ENCODE results near the gene PPIL6. TPM values are rescaled to one million over a fixed set of nuclear protein-coding genes. Genes with fewer than 3 reads are reported as not detected.

PPIL6 gene
- total RNA-seq, 1 experiment from 2014 or later, result 0.62 TPM

GRCh38 chr6:109363753-109364152, 76.7 kb downstream of the PPIL6 start:
- Histone ChIP-seq H3K36me3 (ENCODE audit: low read depth, low read length) (peaks cover 39% of the 10 kb centered on the region), H4K20me1 (ENCODE audit: low read length) (no peaks in the 10 kb centered on the region; the same call in 1 of the 2 replicates), H2AFZ (ENCODE audit: low read length) (no peak overlapping the region), H3K27ac (ENCODE audit: low read length) (no peak overlapping the region), H3K27me3 (ENCODE audit: low read length) (no peaks in the 10 kb centered on the region), H3K4me2 (ENCODE audit: low read length) (no peak overlapping the region), H3K9me2 (replicated peaks; ENCODE audit: low read length) (no peaks in the 10 kb centered on the region), H3F3A (ENCODE audit: low read length, unreplicated experiment) (no peaks in the 10 kb centered on the region), H3K4me3 (ENCODE audit: low read length) (no peak overlapping the region), H3K4me1 (ENCODE audit: insufficient read depth, low read length) (no peaks in the 10 kb centered on the region), H3K79me2 (ENCODE audit: low read length) (no peaks in the 10 kb centered on the region), H3K9me3 (ENCODE audit: low read length) (no peaks in the 10 kb centered on the region), H3K9ac (ENCODE audit: low read length) (no peak overlapping the region)
- no peak for TF ChIP-seq EZH2phosphoT487 (IDR thresholded peaks at IDR 0.05; ENCODE audit: borderline replicate concordance, low read length)
- TF ChIP-seq, protein P1, sequence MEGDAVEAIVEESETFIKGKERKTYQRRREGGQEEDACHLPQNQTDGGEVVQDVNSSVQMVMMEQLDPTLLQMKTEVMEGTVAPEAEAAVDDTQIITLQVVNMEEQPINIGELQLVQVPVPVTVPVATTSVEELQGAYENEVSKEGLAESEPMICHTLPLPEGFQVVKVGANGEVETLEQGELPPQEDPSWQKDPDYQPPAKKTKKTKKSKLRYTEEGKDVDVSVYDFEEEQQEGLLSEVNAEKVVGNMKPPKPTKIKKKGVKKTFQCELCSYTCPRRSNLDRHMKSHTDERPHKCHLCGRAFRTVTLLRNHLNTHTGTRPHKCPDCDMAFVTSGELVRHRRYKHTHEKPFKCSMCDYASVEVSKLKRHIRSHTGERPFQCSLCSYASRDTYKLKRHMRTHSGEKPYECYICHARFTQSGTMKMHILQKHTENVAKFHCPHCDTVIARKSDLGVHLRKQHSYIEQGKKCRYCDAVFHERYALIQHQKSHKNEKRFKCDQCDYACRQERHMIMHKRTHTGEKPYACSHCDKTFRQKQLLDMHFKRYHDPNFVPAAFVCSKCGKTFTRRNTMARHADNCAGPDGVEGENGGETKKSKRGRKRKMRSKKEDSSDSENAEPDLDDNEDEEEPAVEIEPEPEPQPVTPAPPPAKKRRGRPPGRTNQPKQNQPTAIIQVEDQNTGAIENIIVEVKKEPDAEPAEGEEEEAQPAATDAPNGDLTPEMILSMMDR (conservative IDR thresholded peaks at IDR 0.05; ENCODE audit: low read depth, low read length), result no peak
- no peak for TF ChIP-seq EZH2 (IDR thresholded peaks at IDR 0.05; ENCODE audit: low read length, unreplicated experiment)
- no TSS peak for BruUV-seq (replicated peaks)
- ChIA-PET CTCF (no interaction called here), POLR2A (ENCODE audit: unreplicated experiment) (no interaction called here)
- intact Hi-C loops (cut with micrococcal nuclease), result no loop called here
- DNase-seq (no peak), ATAC-seq (no peak)

- no peaks in the 10 kb centered on the region for H3K4me1 ChIP-seq (ENCODE audit: insufficient read depth, low read length)
- no peak for ATAC-seq
- H4K20me1 ChIP-seq (ENCODE audit: low read length), result no peaks in the 10 kb centered on the region
- no peaks in the 10 kb centered on the region for H3K9me2 ChIP-seq (replicated peaks; ENCODE audit: low read length)
- DNase-seq, result no peak
- ChIA-PET CTCF (no interaction called here), POLR2A (ENCODE audit: unreplicated experiment) (no interaction called here)
- TF ChIP-seq EZH2 (IDR thresholded peaks at IDR 0.05; ENCODE audit: low read length, unreplicated experiment) (no peak), EZH2phosphoT487 (IDR thresholded peaks at IDR 0.05; ENCODE audit: borderline replicate concordance, low read length) (no peak)
- TF ChIP-seq, protein P1 (conservative IDR thresholded peaks at IDR 0.05; ENCODE audit: low read depth, low read length), result no peak
- H3K36me3 ChIP-seq (ENCODE audit: low read depth, low read length), result peaks cover 38% of the 10 kb centered on the region
- H3F3A ChIP-seq (ENCODE audit: low read length, unreplicated experiment), result no peaks in the 10 kb centered on the region
- H2AFZ ChIP-seq (ENCODE audit: low read length), result no peak overlapping the region
- no peak overlapping the region for H3K4me3 ChIP-seq (ENCODE audit: low read length)
- no peaks in the 10 kb centered on the region for H3K27me3 ChIP-seq (ENCODE audit: low read length)
- no TSS peak for BruUV-seq (replicated peaks)
- intact Hi-C loops (cut with micrococcal nuclease), result no loop called here
- no peak overlapping the region for H3K9ac ChIP-seq (ENCODE audit: low read length)
- no peaks in the 10 kb centered on the region for H3K79me2 ChIP-seq (ENCODE audit: low read length)
- no peak overlapping the region for H3K27ac ChIP-seq (ENCODE audit: low read length)
- no peak overlapping the region for H3K4me2 ChIP-seq (ENCODE audit: low read length)
- H3K9me3 ChIP-seq (ENCODE audit: low read length), result no peaks in the 10 kb centered on the region
These were observed 78.1 kb downstream of the PPIL6 start for GRCh38 chr6:109362102-109362884.

DNA sequence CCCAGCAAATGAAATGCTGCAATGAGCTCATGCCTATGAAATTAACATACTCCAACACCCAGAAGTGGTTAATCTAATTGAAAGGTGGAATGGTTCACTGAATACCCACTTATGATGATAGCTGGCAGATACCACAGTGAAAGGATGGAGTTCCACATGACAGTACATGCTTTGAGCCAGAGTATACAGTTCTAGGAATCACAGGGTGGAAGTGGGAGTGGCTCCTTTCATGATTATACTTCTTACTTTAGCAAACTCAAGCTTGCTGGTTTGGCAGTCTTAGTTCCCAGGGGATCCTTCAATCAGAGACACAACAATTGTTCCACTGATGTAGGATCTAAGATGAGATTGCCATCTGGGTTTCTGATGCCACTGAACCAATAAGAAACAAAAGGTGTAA, 79.6 kb downstream of the PPIL6 start:
- ATAC-seq (no peak; the same call in 1 of the 2 replicates), DNase-seq (no peak)
- BruUV-seq (replicated peaks), result no TSS peak
- H3K4me2 ChIP-seq (ENCODE audit: low read length), result no peak overlapping the region
- no peak overlapping the region for H3K4me3 ChIP-seq (ENCODE audit: low read length)
- no peaks in the 10 kb centered on the region for H3K9me2 ChIP-seq (replicated peaks; ENCODE audit: low read length)
- no peaks in the 10 kb centered on the region for H3K9me3 ChIP-seq (ENCODE audit: low read length)
- POLR2A ChIA-PET (ENCODE audit: unreplicated experiment), result no interaction called here
- H3K79me2 ChIP-seq (ENCODE audit: low read length), result no peaks in the 10 kb centered on the region
- peaks cover 38% of the 10 kb centered on the region for H3K36me3 ChIP-seq (ENCODE audit: low read depth, low read length)
- TF ChIP-seq EZH2 (IDR thresholded peaks at IDR 0.05; ENCODE audit: low read length, unreplicated experiment) (no peak), EZH2phosphoT487 (IDR thresholded peaks at IDR 0.05; ENCODE audit: borderline replicate concordance, low read length) (no peak)
- TF ChIP-seq, protein P1 (conservative IDR thresholded peaks at IDR 0.05; ENCODE audit: low read depth, low read length), result no peak
- no peak overlapping the region for H3K27ac ChIP-seq (ENCODE audit: low read length)
- no peaks in the 10 kb centered on the region for H4K20me1 ChIP-seq (ENCODE audit: low read length)
- no peak overlapping the region for H2AFZ ChIP-seq (ENCODE audit: low read length)
- H3K4me1 ChIP-seq (ENCODE audit: insufficient read depth, low read length), result no peaks in the 10 kb centered on the region
- CTCF ChIA-PET, result no interaction called here
- intact Hi-C loops (cut with micrococcal nuclease), result no loop called here
- no peaks in the 10 kb centered on the region for H3K27me3 ChIP-seq (ENCODE audit: low read length)
- H3K9ac ChIP-seq (ENCODE audit: low read length), result no peak overlapping the region
- H3F3A ChIP-seq (ENCODE audit: low read length, unreplicated experiment), result no peaks in the 10 kb centered on the region
